8988T (cell line): ENCODE measurements around the gene AKR1D1.
"Not testable (repeated sequence)": the region's sequence is repeated elsewhere in the genome, so short reads cannot be mapped to it uniquely, and the experiment has no call there.

Experiments
- DNase-seq: peaks from one replicate; pipeline ENCODE4 v3.0.0; 2011

AKR1D1 gene, protein sequence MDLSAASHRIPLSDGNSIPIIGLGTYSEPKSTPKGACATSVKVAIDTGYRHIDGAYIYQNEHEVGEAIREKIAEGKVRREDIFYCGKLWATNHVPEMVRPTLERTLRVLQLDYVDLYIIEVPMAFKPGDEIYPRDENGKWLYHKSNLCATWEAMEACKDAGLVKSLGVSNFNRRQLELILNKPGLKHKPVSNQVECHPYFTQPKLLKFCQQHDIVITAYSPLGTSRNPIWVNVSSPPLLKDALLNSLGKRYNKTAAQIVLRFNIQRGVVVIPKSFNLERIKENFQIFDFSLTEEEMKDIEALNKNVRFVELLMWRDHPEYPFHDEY

DNA sequence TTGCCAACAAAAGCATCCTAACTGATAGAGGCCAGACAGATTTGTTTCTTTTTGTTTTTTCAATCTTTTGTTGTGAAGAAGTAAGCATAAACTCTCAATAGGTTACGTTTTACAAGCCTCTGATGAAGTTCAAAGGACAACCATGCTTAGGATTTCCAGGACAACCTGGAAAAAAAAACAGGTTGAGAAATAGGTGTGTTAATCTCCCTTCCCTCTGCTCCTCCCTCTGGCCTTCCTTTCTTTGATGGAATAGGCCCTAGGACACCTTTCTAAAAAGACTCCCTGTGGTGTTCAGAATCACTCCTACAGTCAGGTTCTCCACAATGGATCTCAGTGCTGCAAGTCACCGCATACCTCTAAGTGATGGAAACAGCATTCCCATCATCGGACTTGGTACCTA, at the start of gene AKR1D1:
AKR1D1 (plus strand) TSS at position 264 of the 400 bp plus-strand sequence; CDS start at position 324, 60 bp downstream.
- no peak for DNase-seq

DNA sequence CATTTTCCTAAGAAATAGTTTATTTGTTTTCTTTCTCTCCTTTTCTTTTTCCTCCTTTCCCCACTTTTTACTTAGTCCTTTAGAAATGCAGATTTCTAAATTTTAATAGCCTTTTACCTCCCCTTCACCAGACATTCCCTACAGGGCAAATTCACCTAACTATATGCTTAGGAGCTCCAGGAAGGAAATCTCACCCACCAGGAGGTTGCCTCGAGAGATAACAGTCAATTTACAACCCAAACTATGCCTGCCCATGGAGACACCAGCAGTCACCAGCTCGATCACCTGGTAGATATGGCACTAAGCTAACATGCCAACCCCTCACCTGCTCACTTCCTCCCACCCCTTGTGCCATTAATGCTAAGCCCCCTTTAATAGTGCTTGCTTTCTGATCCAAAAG, 49.2 kb upstream of the AKR1D1 start:
- no peak for DNase-seq

DNA sequence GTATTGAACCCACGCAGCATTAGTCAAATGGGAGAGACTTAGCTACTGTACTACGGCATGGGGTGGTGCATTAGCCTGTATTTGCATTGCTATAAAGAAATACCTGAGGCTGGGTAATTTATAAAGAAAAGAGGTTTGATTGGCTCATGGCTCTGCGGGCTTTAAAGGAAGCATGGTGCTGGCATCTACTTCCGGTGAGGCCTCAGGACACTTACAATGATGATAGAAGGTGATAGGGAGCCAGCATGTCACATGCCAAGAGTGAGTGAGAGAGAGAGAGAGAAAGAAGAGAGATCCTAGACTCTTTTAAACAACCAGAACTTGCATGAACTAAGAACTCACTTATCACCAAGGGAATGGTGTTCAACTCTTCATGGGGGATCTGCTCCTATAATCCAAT, 47.1 kb upstream of the AKR1D1 start:
- DNase-seq = no peak

DNA sequence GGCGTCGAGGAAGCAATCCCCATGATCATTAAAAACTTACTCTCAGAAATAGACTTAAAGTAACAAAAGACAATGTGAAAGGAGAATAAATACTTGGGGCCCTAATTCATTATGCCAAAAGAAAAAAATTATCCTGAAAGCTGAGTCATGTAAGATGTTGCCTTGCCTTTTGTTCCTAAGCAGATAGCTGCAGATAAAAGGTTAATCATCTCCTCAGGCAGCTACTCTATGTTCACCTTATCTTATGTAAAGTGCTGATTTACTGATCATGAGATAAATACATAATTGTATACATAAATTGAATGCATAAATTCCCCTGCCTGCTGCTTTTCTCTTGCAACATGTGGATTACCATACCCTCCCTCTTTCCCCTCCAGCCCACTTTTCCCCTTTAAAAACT, 46.3 kb upstream of the AKR1D1 start:
- no peak for DNase-seq

DNA sequence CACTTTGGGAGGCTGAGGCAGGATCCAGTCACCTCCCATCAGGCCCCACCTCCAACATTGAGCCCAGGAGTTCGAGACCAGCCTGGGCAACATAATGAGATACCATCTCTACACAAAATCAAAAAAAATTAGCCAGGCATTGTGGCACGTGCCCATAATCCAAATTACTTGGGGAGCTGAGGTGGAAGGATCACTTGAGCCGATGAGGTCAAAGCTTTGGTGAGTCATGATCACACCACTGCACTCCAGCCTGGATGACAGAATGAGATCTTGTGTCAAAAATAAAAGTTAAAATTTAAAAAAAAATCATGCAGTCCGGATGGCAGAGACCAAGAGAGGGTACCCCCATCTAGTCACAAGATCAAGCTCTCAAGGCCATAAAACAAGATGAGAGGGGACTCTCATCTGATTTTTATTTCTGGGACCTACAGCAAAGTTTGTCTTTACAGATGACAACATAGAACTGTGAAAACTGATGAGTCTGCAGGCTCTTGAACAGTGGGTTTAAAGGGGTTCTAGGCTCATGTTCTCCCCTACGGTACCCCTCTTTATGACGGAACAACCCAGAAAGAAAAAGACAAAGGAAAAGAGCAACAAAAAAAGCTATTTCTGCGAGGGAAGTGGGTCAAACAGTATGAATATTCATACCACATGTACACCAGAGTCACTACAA, 45.4 kb upstream of the AKR1D1 start:
- no peak for DNase-seq

DNA sequence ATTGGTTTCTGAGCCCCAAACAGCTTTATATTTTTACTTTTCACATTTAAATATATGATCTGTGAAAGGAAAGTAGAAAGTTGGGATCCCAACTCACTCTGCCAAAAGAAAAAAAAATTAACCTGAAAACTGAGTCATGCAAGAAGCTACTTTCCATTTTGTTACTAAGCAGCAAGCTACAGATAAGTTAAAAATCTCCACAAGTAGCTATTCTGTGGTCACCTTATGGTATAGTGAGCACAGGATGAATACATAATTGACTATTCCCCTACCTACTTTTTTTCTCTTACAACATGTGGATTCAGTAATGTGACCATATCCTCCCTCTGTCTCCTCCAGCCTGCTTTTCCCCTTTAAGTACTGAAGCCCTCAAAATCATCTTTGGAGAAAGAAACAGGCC, 44.1 kb upstream of the AKR1D1 start:
- no peak for DNase-seq

DNA sequence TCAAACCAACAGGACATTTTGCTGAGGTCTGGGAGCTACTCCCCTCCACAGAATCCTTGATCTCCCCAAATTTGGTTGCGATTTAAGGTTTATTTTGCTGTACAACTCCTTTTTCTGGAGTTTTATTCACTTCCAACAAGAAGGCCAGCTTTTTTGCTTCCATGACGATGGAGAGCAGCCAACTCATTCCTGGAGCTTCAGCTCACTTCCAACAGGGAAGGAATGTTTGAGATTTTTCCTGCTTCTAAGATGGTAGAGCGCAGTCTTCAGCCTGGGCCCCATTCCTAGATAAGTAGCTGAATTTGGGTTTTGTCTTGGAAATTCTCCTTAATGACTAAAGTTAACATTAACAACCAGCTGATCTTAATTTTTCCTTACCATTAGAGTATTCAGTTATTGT, 43.5 kb upstream of the AKR1D1 start:
- DNase-seq = no peak

DNA sequence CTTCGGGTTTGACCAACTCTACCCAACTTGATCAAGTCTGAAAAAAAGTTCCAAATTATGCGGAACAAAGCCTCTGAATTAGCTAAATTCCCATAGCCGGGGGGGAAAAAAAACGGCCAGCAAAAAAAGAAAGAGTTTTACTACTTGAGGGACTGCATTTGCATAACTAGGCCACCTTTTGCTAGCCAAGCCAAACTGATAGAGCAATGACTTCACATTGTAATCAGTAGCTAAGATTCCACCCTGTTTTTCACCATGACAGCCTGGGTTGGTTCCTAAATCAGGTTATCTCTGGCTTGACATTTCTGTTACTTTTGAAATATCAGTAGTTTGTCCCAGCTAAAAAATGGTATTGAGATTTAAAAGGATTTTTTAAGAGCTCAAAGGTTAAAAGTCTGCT, 43.0 kb upstream of the AKR1D1 start:
- DNase-seq = no peak

DNA sequence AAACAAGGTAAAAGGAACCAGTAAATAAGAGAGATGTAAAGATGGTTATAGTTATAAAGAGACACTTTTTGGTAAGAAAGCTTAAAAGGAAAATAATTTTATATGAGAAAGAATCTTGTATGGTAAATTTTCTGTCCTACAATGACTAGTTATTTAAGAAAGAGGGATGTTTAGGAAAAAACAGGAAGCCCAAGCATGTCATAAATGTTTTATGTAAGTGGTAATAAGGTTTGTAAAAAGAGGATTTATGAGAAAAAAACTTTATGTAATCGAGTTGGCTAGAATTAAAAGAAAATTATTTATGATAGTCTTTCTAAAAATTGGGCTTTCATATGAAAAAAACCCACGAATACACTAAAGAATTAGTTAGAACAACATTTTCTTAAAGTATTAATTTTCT, 40.1 kb upstream of the AKR1D1 start:
- no peak for DNase-seq

DNA sequence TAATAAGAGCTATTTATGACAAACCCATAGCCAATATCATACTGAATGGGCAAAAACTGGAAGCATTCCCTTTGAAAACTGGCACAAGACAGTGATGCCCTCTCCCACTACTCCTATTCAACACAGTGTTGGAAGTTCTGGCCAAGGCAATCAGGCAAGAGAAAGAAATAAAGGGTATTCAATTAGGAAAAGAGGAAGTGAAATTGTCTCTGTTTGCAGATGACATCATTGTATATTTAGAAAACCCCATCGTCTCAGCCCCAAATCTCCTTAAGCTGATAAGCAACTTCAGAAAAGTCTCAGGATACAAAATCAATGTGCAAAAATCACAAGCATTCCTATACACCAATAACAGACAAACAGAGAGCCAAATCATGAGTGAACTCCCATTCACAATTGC, 36.2 kb upstream of the AKR1D1 start:
- not testable (repeated sequence) for DNase-seq

DNA sequence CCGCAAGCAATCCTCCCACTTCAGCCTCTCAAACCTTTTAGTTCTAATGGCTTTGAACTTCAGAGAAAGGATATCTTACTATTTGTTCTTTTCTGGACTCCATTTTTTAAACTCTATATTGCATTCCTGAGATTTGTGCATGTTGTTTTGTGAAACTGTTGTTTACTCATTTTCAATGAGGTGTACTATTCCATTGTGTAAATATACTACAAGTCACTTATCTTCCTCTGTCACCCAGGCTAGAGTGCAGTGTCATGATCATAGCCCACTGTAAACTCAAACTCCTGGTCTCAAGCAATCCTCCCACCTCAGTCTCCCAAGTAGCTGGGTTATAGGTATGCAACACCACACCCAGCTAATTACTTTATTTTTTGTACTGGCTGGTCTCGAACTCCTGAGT, 31.4 kb upstream of the AKR1D1 start:
- DNase-seq = no peak

DNA sequence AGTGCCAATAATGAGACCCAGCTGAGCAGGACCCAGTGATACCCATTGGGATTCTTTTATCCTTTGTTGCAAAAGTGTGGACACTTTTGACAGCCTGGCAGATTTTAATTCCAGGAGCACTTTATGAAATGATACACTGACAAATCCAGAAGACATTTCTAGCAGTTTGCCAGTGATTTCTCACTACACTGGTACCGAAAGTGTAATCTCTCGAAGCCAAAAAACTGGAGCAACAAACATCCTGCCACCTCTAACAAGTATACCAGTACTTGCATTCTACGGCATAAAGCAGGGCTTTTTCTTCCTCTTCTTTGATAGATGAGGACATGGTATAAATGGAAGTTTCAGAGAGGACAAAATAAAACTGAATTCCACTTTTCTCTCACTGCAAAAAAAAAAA, 28.4 kb upstream of the AKR1D1 start:
- no peak for DNase-seq

DNA sequence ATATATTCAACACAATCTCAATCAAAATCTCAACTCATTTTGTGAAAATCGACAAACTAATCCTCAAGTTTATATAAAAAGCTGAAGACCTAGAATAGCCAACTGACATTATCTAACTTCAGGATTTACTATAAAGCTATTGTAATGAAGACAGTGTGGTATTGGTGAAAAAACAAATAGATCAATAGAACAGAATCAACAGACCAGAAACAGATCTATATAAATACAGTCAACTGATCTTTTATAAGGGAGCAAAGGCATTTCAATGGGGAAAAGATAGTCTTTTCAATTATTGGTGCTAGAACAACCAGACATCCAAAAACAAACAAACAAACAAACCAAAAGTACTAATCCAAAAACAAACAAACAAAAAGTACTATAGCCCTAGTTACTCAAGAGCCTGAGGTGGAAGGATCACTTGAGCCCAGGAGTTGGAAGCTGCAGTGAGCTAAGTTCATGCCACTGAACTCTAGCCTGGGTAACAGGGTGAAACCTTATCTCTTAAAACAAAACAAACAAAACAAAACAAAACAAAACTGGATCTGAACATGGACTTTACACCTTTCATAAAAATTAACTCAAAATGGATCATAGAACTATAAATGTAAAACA, 26.6 kb upstream of the AKR1D1 start:
- no peak for DNase-seq

DNA sequence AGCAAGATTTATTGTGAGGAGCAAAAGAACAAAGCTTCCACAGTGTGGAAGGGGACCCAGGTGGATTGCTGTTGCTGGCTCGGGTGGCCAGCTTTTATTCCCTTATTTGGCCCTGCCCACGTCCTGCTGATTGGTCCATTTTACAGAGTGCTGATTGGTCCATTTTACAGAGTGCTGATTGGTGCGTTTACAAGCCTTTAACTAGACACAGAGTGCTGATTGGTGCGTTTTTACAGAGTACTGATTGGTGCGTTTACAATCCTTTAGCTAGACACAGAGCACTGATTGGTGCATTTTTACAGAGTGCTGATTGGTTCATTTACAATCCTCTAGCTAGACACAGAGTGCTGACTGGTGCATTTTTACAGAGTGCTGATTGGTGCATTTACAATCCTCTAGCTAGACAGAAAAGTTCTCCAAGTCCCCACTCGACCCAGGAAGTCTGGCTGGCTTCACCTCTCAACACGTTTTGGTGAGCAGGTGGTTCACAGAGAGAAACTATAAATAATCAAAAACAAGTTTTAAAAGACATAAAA, 24.5 kb upstream of the AKR1D1 start:
- DNase-seq = not testable (repeated sequence)

DNA sequence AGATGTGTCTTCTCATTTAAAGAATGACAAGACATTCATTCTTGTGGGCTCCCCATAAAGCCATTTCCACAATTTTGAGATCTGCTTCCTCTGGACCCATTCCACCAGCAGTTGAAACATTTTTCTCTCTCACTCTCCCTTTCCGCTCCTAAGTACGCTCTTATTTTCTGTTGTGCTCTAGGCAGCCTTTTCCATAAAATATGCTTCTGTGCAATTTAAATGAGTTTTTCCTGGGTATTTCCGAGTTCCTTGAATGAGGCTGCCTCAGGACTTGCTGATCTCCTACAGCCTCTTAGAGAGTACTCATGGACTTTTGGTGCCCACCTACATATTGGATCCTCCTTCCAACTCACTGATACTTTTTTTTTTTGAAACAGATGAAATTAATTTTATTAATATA, 23.6 kb upstream of the AKR1D1 start:
- no peak for DNase-seq

DNA sequence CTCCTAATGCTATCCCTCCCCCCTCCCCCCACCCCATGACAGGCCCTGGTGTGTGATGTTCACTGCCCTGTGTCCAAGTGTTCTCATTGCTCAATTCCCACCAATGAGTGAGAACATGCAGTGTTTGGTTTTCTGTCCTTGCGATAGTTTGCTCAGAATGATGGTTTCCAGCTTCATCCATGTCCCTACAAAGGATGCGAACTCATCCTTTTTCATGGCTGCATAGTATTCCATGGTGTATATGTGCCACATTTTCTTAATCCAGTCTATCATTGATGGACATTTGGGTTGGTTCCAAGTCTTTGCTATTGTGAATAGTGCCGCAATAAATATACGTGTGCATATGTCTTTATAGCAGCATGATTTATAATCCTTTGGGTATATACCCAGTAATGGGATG, 20.6 kb upstream of the AKR1D1 start:
- not testable (repeated sequence) for DNase-seq

DNA sequence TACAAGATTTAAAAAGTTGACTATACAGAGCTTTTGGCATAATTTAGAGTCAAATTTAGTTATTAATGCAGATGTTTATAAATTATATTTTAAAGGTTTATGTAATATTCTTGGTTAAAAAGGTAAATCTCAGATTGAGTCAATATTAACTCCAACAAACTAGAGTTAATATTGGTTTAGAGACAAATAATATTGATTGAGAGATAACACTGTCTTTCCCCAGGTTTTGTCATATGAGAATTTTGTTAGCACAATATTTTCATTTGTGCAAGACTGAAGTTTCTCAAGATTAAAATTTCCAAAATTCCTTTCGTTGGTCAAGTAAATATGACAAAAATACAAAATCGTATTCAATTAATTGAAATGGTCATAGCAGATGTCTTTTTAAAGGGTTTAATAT, 12.9 kb upstream of the AKR1D1 start:
- DNase-seq = no peak

DNA sequence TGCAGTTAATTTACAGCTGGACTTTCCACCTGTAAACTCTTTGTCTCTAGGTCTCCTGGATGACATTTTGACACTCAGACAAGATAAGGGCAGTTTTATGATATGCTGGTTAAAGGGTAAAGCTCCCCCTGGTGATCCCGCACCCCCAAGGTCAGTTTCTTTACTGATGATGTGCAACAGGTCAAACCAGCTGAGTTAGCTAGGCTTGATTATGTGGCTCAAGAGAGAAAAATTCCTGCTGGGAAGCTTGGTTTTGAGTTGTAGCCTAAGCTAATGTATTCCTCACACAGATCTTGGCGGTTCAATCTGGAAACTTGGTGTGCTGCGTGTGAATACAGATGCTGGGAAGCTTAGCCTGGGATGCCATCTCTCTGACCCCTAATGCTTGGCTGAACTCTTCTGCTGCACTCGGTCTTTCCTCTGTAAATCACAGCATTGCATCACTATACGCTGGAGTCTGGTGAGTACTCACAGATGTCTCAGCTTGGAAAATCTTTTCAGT, 11.4 kb upstream of the AKR1D1 start:
- no peak for DNase-seq

DNA sequence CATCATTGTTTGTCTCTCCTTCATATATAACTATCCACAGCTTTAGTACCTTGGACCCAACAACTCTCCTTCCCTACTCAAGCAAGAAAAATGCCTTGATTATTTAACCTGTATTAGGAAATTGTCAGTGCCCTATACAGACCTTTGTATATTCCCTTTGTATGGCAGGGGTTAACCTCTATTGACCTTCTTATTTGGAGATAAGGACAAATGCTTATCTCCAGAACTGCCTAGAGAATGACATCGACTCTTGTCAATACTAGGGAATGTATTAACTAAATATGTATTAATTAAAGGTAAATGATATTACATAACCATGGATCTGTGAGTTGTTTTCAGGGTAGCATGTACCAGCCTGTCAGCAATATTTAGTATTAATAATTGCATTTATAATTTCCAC, 10.4 kb upstream of the AKR1D1 start:
- DNase-seq = no peak

DNA sequence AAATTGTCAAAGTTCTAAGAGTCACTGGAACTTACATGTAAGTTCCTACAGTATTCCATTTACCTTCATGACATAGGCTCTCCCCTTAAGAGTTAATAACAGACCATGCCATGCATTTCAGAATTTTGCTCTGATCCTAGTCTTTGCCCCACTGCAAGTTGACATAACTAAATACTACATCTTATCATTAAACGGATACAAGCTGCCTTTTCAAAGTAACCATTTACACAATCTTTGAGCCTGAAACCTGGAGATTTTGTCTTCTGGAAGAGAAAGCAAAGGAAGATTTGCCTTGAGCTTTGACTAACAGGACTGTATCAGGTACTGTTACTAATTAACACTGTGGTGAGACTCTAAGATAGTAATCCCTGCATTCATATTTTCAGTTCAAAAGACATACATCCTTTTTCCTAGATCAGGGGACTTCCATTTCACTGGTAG, 9.3 kb upstream of the AKR1D1 start:
- no peak for DNase-seq

DNA sequence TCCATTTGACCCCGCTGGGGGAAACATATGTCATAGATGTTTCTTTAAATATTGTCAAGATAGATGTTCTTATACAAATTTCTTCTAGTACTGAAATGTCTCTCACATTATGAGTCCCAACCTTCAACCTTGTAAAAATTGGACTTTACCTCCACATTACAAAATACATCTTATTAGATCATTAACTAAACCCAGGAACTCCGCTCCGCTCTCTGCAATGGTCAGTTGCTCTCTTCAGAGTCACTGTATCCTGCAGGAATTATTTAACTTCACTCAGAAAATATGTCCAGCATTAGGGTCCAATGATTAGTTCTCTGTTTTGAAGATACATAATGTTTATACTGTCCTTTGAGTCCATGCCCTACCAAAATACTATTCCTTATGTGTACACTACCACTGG, 8.5 kb upstream of the AKR1D1 start:
- DNase-seq = no peak

DNA sequence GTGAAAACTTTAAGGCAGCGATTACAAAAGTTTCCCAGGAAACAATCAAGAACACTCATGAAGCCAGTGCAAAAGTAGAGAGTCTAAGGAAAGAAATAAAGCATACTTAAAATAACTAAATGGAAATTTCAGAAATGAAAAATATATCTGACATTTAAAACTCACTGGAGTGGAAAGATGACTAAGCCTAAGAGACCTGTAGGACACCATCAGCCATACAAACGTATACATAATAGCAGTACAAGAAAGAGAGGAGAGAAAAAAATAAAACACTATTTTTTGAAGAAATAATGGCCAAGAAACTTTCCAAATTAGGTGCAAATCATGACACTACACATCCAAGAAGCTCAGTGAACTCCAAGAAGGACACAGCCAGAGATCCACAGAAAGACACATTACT, 5.4 kb upstream of the AKR1D1 start:
- DNase-seq = no peak

DNA sequence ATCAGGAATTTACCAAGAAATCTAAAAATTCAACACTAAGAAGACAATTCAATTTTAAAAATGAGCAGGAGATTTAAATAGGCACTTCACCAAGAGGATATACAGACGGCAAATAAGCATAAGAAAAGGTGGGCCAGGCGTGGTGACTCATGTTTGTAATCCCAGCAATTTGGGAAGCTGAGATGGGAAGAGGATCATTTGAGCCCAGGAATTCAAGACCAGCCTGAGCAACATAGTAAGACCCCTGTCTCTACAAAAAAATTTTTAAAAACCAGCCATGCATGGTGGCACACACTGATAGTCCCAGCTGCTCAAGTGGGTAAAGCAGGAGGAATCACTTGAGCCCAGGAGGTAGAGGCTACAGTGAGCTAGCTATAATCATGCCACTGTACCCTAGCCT, 3.5 kb upstream of the AKR1D1 start:
- no peak for DNase-seq

DNA sequence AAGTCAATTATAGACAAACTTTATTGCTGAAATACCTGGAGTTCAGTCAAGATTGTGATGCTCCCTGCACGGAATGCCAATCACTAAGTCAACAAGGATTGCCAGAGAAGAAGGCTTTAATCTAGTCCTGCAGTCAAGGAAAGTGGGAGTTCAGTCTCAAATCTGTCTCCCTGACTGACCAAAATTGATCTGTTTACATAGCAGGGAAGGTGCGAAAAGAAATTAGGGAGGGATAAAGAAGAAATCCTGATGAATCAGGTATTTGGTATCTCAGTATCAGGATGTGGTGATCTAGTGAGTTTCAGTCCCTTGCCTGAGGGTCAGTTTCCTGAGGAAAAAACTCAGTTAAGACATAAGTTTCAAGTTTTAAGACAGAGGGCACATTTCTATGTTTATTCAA, 2.1 kb upstream of the AKR1D1 start:
- no peak for DNase-seq
